ENCODE measurements around the gene CLPSL1. TPM values are rescaled to one million over a fixed set of nuclear protein-coding genes. Genes with fewer than 3 reads are reported as not detected.

The CLPSL1 gene
- total and polyA plus RNA-seq, 2 of the 8 experiments (the other 6 are each of a cell fraction or from before 2014, with no cell fraction given): not detected

GRCh38 chr6:35733633-35734032, 47.2 kb upstream of the CLPSL1 start:
- POLR2A ChIA-PET (ENCODE audit: partially characterized antibody): interaction anchor here (0.8 to 2.4 kb wide), 10 partner anchors 9 to 265 kb away, joined by 3 to 6 read pairs (median 3); no protein-coding TSS in a partner anchor

More at GRCh38 chr6:35733633-35734032, 47.2 kb upstream of the CLPSL1 start:
- Histone ChIP-seq H2BK120ac (replicated peaks; ENCODE audit: low read depth, low read length) (no peak overlapping the region), H4K91ac (replicated peaks; ENCODE audit: insufficient read length, low read length) (no peak overlapping the region), H3K14ac (ENCODE audit: insufficient read length) (no peak overlapping the region), H3K36me3 (ENCODE audit: control insufficient read depth in 2 of 4, insufficient read depth in 4 of 4, low read length in 3 of 4) (no peaks in the 10 kb centered on the region), H2AK5ac (ENCODE audit: low read depth, low read length) (peak overlapping the region; percentile 70), H3K23ac (ENCODE audit: insufficient read length) (no peak overlapping the region), H2BK20ac (ENCODE audit: low read length) (0 out of 2 replicates have a peak overlapping the region, but pooled peaks have one; percentile 91), H2BK15ac (ENCODE audit: low read length) (no peak overlapping the region; the same call in 1 of the 2 replicates), H3K18ac (ENCODE audit: extremely low read depth, low read length) (no peak overlapping the region), H3K9ac (replicated peaks in 1 of 4; ENCODE audit: extremely low read depth in 1 of 4, low read depth in 3 of 4, low read length in 3 of 4) (no peak overlapping the region), H3K79me1 (ENCODE audit: low read depth, low read length) (no peaks in the 10 kb centered on the region), H2BK5ac (ENCODE audit: low read depth, low read length) (no peak overlapping the region), H3K56ac (replicated peaks; ENCODE audit: insufficient read length, low read depth, low read length) (no peak overlapping the region), H2AFZ (ENCODE audit: low read length) (no peak overlapping the region), H3K4me2 (ENCODE audit: insufficient read depth in 1 of 2, low read depth in 2 of 2, low read length in 2 of 2) (no peak overlapping the region), H3K23me2 (ENCODE audit: low read depth, low read length) (peaks cover 7% of the 10 kb centered on the region), H3K4me1 (replicated peaks in 1 of 4; ENCODE audit: control insufficient read depth in 3 of 4, insufficient read depth in 4 of 4, low read length in 3 of 4) (peaks cover 15 to 34% (median 18%) of the 10 kb centered on the region in 4 experiments), H4K5ac (ENCODE audit: insufficient read length, low read depth, low read length) (no peak overlapping the region), H3K79me2 (ENCODE audit: control insufficient read depth in 1 of 2, insufficient read depth in 2 of 2, low read length in 2 of 2) (no peaks in the 10 kb centered on the region), H3K27me3 (replicated peaks in 1 of 4; ENCODE audit: control insufficient read depth in 3 of 4, extremely low read depth in 1 of 4, insufficient read depth in 3 of 4, low read length in 3 of 4) (no peaks in the 10 kb centered on the region; a peak in 2 of 7 replicates), H3K27ac (ENCODE audit: low read depth, low read length) (no peak overlapping the region), H2BK12ac (ENCODE audit: low read depth, low read length) (peak overlapping the region; percentile 69; the same call in 1 of the 2 replicates), H4K20me1 (replicated peaks in 1 of 2; ENCODE audit: control insufficient read depth in 1 of 2, insufficient read depth in 2 of 2, low read length in 2 of 2) (no peaks in the 10 kb centered on the region), H3K4ac (replicated peaks; ENCODE audit: insufficient read length, low read depth, low read length) (no peak overlapping the region), H3K4me3 (ENCODE audit: extremely low read depth in 1 of 4, insufficient read depth in 2 of 4, low read depth in 3 of 4, low read length in 4 of 4) (no peak overlapping the region), H3K9me3 (ENCODE audit: insufficient read depth in 2 of 2, low read depth in 1 of 2, low read length in 1 of 2) (no peaks in the 10 kb centered on the region), H4K8ac (ENCODE audit: extremely low read depth, insufficient read depth, low read length) (no peak overlapping the region)
- TF ChIP-seq KDM1A (IDR thresholded peaks at IDR 0.05; ENCODE audit: borderline replicate concordance, low read length) (no peak), RNF2 (IDR thresholded peaks at IDR 0.05; ENCODE audit: borderline replicate concordance, low read depth, low read length, missing control alignments, poor library complexity, severe bottlenecking) (no peak), CHD1 (IDR thresholded peaks at IDR 0.05; ENCODE audit: low read depth, low read length) (no peak), SIRT6 (IDR thresholded peaks at IDR 0.05; ENCODE audit: low read length) (no peak), SIN3A (conservative IDR thresholded peaks at IDR 0.05 in 1 of 2, IDR thresholded peaks at IDR 0.05 in 1 of 2; ENCODE audit: low read depth in 1 of 2, low read length in 2 of 2) (no peak), MAX (IDR thresholded peaks at IDR 0.05) (no peak), EGR1 (IDR thresholded peaks at IDR 0.05; ENCODE audit: borderline replicate concordance, low read depth, low read length) (no peak), BRCA1 (IDR thresholded peaks at IDR 0.05; ENCODE audit: low read depth, low read length) (no peak)
- 97% methylated on average over 8 of the region's 8 CpGs; no CpG with 5 or more reads in 1 of the 2 experiments for WGBS, 2 experiments (ENCODE audit: extremely low coverage in 1 of 2, insufficient coverage in 1 of 2, insufficient read length in 1 of 2, insufficient replicate concordance in 2 of 2, low coverage in 1 of 2, low lambda C conversion rate in 2 of 2, missing lambda C conversion rate in 1 of 2)
- FAIRE-seq (no peak), DNase-seq (ENCODE audit: low read depth in 1 of 2, low spot score in 2 of 2) (no peak)
- CTCF ChIA-PET (ENCODE audit: partially characterized antibody): interaction anchor here (0.9 to 7.2 kb wide), 16 partner anchors 8 to 214 kb away, joined by 3 to 84 read pairs (median 4); no protein-coding TSS in a partner anchor
